NCI-H2227 (cell line): ENCODE measurements around the gene PKMYT1.
"Not testable (repeated sequence)": the region's sequence is repeated elsewhere in the genome, so short reads cannot be mapped to it uniquely, and the experiment has no call there.

Experiments
- DNase-seq: peaks from one replicate; lab custom pipeline; 2025; ENCODE audit not compliant: unreplicated experiment; lab: John Stamatoyannopoulos, UW

PKMYT1 gene

DNA sequence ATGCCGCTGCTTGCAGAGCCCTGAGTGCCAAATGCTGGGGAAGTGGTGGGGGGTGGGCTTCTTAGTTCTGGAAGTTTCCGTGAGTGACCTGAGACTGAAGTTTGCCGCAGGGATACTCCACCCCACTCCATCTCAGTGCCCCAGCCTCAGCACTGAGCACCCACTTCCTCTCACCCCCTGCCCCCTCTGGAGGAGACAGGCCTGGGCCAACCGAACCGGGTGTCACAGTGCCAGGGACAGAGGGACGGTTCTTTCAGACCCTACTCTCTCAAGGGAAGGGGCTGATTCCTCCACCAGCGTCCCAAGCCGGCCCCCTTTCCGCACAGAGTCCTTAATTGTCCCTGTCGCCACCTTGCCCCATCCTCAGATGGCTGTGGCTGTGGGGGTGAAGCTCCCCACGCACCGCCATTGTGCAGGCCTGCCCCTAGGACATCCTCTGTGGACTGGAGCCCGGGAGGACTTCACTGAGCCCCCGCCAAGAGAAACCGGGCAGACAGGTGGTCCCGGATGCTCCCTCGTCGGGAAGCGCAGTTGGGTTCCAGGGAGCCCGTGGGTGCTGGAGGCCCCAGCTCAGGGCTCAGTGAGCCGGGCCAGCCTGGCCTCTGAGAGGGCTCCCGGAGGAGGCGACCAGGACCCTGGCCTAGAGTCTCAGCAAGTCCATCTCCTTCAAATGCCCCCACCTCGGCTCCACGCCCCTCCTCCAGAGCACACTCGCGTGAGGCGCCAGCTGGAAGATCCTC, 17.7 kb downstream of the PKMYT1 start:
- DNase-seq, result no peak

DNA sequence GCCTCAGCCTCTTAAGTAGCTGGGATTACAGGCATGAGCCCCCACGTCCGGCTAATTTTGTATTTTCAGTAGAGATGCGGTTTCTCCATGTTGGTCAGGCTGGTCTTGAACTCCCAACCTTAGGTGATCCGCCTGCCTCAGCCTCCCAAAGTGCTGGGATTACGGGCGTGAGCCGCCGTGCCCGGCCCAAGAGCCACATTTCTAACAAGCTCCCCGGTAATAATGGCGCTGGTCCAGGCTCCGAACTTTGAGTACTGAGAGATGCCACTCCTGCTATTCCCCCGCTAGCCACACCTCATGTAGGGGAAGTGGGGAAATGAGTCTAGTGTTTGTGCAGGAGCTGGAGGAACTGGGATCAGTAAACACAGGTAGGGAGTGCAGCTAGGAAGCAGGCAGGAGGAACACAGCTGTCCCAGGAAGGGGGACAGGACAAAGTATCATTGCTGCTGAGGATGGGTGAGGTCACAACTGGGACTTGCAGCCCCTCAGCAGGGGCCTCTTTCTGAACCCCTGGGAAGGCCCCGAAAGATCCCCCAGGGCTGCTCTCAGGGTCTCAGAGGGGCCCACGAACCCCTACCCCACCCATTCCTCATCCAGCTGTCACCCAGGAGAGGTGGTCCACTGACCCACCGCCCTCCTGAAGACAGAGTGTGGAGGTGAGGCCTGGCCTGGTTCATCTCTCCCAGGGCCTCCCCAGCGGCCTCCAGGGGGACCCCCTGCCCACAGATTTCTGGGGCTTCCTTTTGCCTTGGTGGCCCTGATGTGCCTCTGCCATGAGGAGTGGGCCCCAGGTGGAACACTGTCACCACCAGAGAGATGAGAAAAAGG, 19.8 kb downstream of the PKMYT1 start:
- no peak for DNase-seq

GRCh38 chr16:2959206-2959605, 21.0 kb downstream of the PKMYT1 start:
- no peak for DNase-seq

GRCh38 chr16:2956579-2956956, 23.7 kb downstream of the PKMYT1 start:
- DNase-seq, result no peak

- DNase-seq, result no peak
Measured at GRCh38 chr16:2955779-2956578, 24.3 kb downstream of the PKMYT1 start.

- DNase-seq, result no peak
Measured at GRCh38 chr16:2955438-2955778, 24.8 kb downstream of the PKMYT1 start.

DNA sequence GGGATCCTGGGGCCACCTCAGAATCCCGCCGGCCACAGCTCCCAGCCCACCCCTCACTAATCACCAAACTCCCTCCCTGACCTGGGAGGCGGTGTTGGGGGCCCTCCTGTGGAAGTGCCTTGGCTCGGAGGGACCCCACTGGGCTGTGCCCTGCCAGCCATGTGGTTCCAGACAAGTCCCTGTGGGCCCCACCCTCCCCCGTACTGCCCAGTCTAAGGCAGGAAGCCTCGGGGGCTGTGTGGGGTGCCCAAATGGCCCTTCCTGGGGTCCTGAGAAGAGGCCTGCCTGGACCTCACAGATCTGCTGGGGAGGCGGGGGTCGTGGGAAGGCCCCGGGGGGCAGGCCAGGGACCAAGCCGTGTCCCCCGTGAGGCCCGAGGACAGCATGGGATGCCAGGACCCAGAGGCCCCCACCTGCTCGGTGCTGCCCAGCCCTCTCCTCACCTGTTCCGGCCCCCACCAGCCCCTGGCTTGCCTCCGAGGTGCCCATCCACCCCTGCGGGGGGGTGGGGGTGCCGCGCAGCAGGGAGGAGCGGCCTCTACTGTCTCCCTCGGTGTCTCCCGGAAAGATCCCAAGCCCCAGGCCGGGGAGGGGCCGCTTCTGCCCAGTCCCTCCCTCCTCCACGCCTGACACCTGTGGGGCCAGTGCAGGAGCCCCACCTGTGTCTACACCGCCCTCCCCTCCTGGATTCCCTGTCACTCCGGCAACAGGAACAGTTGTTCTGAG, 25.4 kb downstream of the PKMYT1 start:
- DNase-seq, result no peak

GRCh38 chr16:2953706-2954627, 26.3 kb downstream of the PKMYT1 start:
- no peak for DNase-seq

- no peak for DNase-seq
Measured at GRCh38 chr16:2952679-2953078, 27.6 kb downstream of the PKMYT1 start.

DNA sequence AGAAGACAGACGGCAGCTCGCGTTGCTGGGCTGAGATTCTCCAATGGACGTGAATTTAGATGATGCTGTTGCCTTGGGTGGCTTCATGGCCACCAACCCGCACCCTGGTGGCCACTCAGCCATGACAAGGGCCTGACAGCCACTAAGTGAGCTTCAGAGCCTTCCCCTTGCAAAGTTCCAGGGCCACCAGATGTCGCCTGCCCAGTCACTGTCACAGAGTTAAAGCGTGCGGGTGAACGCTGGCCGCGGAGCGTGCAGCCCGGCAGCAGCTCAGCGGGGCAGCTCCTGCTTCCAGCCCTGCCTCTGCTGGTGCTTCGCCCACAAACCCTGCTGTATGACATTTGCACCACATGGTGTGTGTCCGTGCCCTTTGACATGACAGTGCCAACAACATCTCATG, 29.5 kb downstream of the PKMYT1 start:
- DNase-seq, result no peak

DNA sequence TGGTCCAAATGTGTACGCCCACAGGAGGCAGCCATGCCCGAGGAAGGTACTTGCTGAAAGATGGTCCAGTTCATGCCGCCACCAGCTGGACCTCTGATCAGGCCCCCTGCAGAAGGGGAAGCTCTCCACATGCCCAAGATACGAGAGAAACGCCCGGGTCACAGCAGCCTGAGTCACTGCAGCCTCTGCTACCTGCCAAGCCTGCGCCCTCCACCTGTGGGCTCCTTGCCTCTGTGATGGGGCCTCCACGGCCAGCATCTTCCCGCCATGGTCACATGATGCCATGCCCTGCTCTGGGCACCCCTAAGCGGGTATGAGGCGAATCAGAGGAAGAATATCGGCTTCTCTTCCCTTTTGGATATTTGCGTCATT, 29.9 kb downstream of the PKMYT1 start:
- DNase-seq, result no peak

GRCh38 chr16:2949705-2950352, 30.4 kb downstream of the PKMYT1 start:
- DNase-seq, result no peak

DNA sequence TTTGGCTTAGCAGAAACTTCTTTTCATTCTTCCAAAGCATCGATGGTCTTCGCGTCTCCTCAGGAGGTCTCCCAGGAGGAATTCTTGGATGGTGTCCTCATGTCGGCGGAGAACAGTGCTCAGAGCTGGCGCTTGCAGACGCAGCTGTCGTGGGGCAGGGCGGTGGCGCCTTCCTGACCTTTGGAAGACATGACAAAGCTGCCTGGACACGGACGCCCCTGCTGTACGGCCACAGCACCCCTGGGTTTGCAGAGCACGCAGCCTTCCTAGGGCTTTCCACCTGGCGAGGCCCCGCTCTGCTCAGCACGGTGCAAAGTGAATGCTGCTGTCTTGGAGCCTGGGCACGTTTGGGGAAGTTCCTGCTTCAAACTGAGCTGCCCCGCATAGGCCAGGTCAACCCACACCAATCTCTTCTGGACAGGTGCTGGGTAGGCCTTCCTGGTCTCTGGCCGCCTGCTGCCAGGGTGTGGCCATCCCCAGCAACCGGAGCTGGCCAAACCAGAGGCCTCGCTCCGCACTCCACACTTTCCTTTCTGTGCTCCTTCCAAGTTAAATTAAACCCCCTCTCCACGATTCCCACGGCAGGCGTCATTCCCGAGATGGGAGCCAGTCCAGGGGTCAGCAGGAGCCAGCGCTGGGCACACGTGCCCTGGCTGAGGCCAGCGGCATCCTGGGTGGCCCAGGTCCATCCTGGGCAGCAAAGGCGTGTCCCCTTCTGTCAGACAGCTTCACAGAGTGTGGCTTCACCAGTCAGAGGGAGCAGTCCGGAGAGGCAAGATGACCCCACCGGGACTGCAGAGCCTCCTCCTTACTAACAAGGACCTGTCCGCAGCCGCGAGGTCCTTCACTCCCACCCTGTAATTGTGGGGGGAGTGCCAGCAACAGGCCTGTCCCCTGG, 31.2 kb downstream of the PKMYT1 start:
- DNase-seq, result no peak

GRCh38 chr16:2946649-2947048, 33.6 kb downstream of the PKMYT1 start:
- no peak for DNase-seq

- not testable (repeated sequence) for DNase-seq
Measured at GRCh38 chr16:2943716-2944115, 36.5 kb downstream of the PKMYT1 start.

DNA sequence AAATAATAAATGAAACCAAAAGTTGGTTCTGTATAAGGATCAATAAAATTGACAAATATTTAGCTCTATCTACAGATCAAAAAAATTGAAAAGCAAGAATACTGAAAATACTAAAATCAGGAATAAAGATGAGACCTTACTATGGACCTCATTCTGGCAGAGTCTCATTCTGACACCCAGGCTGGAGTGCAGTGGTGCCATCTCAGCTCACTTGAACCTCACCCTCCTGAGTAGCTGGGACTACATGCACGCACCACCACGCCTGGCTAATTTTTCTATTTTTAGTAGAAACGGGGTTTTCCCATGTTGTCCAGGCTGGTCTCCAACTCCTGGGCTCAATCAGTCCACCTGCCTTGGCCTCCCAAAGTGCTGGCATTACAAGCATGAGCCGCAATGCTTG, 38.2 kb downstream of the PKMYT1 start:
- DNase-seq, result no peak

GRCh38 chr16:2939968-2940367, 40.3 kb downstream of the PKMYT1 start:
- no peak for DNase-seq

- DNase-seq, result no peak
Measured at GRCh38 chr16:2938206-2938605, 42.0 kb downstream of the PKMYT1 start.

DNA sequence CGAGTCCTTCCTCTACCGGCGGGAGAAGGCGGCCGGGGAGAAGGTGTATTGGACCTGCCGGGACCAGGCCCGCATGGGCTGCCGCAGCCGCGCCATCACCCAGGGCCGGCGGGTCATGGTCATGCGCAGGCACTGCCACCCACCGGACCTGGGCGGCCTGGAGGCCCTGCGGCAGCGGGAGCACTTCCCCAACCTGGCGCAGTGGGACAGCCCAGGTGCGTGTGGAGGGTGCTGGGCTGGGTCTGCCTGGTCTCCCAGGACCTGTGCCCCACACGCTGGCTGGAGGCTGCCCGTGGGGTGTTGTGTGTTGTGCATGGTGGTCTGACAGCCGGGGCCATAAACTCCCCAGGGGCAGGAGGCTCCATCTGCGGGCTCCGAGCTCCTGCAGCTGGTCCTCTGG, 43.1 kb downstream of the PKMYT1 start:
- no peak for DNase-seq
